Measurements from ENCODE around the gene ALDH1A3.

Gene ALDH1A3

GRCh38 chr15:100859970-100860828 lies 19.4 kb upstream of the ALDH1A3 start:
- DNase-seq (ENCODE audit: low read depth in 2 of 2) = no peak

- no peak for DNase-seq (ENCODE audit: low read depth in 2 of 2)
These were observed 18.7 kb upstream of the ALDH1A3 start for GRCh38 chr15:100860829-100861510.

DNA sequence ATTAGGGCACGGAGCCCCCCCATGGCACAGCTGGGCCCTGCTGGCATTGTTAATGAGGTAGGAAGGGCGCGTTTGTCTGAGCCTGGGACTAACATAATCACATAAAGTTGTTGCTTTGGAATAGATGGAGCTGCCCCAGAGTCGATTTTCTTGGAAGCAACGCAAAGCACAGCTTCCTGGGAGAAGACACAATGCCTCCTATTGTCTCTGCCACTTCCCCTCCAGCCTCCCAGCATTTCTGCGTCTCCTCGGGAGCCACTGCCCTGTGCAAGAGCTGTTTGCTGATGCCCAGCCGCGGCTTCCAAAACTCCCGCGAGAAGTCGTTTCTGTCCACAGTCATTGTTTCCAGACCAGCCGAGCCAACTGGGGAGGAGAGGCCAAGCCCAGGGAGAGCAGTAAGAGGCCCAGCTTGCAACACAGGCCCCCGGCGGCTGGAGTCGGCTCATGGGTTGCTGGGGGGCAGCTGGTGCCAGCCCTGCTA lies 18.1 kb upstream of the ALDH1A3 start:
- DNase-seq (ENCODE audit: low read depth in 2 of 2) = no peak

DNA sequence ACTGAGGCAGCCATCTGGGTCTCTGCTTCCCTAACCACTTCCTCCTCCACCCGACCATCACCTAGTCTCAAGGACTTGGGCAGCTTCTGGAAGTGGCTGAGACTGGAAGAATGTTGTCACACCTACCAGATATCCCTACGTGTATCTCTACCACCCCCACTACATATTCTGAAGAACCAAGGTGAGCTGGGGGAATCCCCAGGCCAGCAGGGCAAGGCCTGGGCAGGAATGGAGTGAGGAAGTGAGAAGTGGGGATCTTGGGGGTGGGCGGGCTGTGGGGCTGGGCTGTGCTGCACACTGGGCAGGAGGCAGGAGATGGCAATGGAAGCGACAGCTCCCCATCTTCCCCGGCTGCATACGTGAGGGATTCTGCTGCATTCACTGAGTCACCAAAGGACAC lies 17.5 kb upstream of the ALDH1A3 start:
- DNase-seq (ENCODE audit: low read depth in 2 of 2) = no peak

- no peak for DNase-seq (ENCODE audit: low read depth in 2 of 2)
These were observed 16.4 kb upstream of the ALDH1A3 start for GRCh38 chr15:100863075-100863795.

DNA sequence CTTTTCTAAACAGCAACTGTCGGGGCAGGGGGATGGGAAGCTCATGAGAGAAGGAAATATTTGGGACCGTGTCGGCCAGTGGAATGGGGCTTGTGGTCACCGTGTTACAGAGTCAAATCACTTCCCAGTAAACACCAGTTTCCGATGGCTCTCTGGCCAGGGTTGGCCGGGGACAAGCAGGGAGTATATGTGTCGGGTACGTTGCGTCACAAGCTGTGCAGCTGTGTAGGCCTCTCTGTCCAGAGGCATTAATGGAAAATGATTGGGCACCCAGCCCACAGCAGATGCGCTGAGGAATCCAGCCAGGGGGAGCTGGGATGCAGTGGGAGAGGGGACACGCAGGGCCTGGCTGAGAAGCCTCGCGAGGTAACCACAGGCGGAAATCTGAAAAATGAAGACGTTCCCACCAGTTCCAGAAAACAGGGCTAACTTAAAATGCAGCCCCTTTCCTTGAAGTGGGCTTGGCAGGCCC lies 15.8 kb upstream of the ALDH1A3 start:
- no peak for DNase-seq (ENCODE audit: low read depth in 2 of 2)

DNA sequence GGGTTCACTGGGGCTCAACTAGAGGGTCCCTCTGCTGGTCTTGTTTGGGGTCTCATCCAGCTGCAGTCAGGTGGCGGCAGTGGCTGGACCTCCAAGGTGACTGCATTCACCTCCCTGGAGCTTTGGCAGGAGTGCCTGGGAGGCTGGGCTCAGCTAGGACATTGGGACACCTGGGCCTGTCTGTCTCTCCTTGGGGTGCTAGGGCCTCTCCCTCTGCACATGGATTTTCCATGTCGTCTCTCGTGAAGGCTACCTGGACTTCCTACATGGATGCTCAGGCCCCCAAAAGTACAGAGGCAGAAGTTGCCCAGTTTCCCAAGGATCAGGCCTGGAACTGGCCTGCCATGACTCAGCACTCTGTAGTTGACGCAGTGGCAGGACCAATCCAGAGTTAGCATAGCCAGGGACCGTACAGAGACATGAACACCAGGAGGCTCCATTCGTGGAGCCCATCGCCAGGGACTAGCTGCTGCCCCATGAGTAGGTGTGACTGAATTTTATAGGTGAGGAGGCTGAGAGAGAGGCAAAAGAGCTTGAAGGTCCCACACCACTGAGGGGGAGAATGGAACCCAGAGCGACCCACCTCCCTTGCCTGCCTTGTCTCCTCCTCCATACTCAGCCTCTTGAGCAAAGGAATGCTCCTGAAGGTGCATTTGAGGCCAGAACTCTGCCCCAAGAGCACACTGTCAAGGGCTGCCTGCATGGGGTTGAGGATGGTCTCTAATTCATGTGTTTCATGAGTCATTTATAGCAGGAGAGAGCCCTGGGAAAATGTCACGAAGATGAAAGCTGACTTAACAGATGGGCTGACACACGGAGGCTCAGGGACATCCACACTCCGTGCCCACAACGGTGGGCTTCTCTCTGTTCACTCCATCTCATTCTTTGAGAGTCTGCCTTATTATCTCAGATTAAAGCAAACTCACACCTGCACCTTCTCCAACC lies 13.0 kb upstream of the ALDH1A3 start:
- no peak for DNase-seq (ENCODE audit: low read depth in 2 of 2)

DNA sequence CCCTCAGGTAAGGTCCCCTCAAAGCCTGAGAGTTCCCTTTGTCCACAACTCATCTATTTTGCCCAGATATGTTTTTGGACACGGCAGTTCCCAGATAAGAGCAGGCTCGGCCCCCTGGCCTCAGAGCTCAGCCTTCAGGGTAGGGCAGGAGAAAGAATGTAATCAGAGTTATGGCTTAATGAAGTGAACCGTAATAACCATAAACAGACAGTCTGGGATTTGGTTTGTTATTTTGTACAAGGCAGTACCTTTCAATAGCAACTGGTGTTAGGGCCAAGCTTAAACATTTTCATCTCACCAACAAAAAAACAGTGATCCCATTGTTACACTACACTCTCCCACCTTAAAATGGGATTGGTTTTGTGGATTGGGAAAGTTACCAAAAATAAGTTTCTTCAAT lies 12.2 kb upstream of the ALDH1A3 start:
- DNase-seq (ENCODE audit: low read depth in 2 of 2) = no peak

DNA sequence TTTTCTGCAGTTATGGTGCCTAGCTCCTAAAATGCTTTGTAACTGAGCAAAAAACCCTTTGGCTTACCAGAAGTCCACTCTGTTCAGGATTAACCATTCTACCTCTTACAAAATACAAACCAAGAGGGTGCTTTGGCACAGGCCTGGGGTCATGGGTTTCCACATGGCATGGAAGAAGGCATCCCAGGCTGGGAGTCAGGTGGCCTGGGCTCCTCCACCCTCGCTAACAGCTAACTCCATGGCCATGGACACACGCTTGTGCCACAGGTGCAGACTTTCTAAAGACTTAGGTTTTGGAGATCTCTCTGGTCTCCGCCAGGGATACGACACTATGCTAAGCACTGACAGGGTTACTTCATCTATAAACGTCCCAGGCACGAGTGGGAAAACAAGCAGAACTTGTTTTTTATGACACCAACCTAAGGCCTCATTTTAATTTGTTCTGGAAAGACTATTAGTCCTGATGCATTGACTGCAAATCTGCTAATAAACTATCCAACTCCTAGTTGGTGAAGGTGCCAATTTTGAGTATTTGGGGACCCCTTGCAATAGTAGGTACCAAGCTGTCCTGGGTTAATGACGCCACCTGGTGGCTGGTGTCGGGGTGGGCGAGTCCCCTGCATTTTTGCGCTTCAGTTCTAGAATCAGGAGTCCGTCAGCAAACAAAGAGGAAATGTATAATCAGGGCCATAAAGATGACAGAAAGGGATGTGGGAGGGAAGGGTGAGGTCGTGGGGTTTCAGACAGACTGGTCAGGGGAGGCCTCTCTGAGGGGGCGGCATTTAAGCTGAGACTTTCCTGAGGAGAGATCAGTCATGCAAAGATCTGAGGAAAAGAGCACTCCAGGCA lies 10.3 kb upstream of the ALDH1A3 start:
- no peak for DNase-seq (ENCODE audit: low read depth in 2 of 2)

DNA sequence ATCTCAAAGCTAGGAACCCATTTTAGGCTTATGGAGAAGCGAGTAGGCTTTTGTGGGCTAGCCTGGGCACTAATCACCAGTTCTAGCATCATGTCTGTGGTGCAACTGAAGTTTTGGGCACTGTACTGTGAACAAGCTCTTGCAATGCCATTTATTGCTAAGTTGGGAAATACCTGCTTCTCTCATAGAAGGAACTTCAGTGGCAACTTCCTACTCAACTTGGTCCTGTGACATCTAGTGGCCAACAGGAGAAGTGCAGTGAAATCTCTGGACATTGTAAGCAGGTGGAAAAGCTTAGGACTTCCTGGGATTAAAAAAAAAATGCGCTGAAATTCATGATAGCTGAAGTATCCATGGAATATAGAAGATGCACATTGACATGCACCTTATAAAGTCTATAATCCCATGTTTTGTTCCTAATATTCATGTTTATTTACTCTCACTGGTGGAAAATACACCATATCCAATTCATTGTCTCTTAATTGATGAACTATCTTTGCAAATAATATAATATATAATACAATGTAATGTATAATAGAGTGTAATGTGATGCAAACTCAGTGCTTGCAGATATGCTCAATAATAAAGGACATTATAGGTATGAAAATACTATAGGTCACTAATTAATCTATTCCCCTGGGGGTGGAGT lies 6.5 kb upstream of the ALDH1A3 start:
- DNase-seq (ENCODE audit: low read depth in 2 of 2) = peak in 1 of 2 donors; percentile 30

- no peak for DNase-seq (ENCODE audit: low read depth in 2 of 2)
These were observed 4.1 kb upstream of the ALDH1A3 start for GRCh38 chr15:100875495-100875894.

DNA sequence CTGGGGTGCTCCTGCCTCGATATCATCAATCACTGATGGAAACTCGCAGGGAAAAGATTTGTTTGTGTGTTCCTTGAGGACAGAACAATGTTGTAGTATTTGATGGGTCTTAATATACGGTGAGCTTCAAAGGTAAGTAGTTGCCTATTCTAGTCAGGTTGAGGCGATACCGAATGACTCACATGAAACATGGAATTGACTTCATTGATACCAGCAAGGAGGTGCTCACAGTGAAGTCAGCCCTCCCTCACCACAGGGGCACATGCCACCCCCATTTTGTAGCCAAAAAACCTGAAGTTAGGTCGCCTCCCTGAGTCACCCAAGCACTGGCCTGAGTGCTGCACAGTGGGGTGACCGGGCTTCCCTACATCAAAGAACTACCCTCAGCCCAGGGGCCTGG lies 3.7 kb upstream of the ALDH1A3 start:
- no peak for DNase-seq (ENCODE audit: low read depth in 2 of 2)

DNA sequence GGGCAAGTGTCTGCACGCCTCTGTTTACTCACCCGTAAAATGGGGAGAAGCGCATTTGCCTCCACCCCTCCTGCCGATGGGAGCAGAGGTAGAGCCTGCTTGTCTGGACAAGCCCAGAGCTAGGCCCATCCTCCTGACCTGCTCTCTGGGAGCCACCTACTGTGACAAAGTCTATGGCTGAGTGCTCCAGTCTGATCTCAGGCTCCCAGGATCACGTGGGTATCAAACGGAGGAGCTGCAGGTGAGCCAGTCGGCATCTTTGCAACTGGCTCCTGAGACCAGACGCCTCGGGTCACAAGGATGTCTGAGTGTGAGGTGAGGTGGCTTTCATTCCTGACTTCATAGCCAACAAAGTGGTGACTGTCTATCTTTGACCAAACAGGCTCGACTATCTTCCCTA lies 2.1 kb upstream of the ALDH1A3 start:
- no peak for DNase-seq (ENCODE audit: low read depth in 2 of 2)

DNA sequence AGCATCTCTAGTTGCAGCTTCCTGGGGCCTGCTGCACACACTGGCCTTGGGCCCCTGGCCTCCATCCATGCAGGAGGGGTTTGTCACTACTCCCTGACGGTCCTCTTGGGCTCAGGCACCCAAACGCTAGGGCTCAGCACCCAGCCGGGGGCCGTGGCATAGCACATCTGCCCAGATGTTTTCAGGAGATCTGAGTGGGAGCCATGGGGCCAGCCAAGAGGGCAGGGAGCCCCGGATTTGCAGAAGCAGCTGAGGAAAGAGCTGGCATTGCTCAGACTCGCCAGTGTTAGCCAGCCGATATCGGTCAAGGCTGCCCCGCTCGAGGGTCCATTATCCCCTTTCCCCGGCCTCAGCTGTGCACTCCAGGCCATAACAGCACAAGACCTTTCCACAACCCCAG lies 1.5 kb upstream of the ALDH1A3 start:
- DNase-seq (ENCODE audit: low read depth in 2 of 2) = no peak

- no peak for DNase-seq (ENCODE audit: low read depth in 2 of 2)
These were observed 983 bp upstream of the ALDH1A3 start for GRCh38 chr15:100878648-100879047.

GRCh38 chr15:100879061-100879463 lies 569 bp upstream of the ALDH1A3 start:
- DNase-seq (ENCODE audit: low read depth in 2 of 2) = no peak

DNA sequence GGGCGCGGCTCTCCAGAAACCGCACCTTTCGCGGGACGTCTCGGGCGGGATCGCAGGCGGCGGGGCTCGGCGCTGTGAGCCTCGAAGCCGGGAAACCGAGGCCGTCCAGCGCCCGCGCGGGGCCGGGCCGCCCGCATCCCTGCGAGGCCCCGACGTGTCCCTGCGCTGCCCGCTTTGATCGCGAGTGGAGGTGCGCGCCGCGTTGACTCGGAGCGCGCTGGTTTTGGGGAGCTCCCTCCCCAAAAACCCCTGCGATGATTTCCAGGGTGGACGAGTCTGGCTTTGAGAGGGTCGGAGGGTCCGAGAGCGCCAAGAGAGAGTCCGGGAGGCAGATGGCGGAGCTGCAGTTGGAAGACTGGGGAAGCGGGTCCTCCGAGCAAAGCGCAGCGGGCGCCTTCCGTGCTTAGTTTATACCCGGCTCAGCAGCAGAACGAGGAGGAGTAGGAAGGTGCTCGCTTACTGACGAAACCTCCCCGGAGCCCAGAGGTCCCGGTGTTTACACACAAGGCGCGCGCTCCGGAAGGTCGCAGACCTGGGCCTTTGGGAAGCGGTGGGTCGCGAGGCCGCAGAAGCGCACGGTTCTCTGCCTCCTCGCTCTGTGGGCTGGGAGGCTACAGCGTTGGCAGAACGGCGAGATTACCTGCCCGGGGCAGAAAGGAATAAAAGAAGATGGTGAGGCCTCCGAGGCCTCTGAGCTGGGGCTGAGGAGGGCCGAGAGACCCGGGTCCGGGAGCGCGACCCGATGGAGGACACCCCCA lies 687 bp downstream of the ALDH1A3 start:
- DNase-seq (ENCODE audit: low read depth in 2 of 2) = no peak

DNA sequence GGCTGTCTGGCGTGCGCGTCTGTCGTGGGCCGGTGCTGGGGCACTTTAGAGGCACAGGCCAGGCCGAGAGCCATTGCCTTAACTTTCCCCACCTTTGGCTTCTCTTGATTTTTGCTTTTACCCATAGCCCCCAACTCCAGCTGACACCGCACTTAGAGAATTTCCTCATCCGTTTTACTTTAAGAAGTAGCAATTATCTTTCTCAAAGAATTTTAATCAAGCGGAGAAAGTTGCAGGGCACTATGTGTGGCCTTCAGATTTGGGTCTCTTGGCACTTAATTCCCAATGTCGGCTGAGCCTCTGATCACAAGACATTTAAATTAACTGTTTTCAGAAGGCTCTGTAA lies 1.2 kb downstream of the ALDH1A3 start:
- no peak for DNase-seq (ENCODE audit: low read depth in 2 of 2)
